GM18519 (cell line): ENCODE data around the gene SEC16B.
A peak's percentile ranks its signal among the peaks of the same experiment; 100 is the strongest.

Experiments used
- ATAC-seq: cut with Tn5 transposase; IDR thresholded peaks from one replicate; pipeline ENCODE4 v1.9.1; 2021; ENCODE audit warnings: mild to moderate bottlenecking, moderate library complexity; ENCODE audit not compliant: unreplicated experiment, low FRiP score

Gene SEC16B

GRCh38 chr1:177981200-177981599 lies 11.3 kb upstream of the SEC16B start:
- no peak for ATAC-seq

- no peak for ATAC-seq
Observed at GRCh38 chr1:177979272-177979671, 9.4 kb upstream of the SEC16B start.

- no peak for ATAC-seq
Observed at GRCh38 chr1:177978530-177978929, 8.7 kb upstream of the SEC16B start.

- no peak for ATAC-seq
Observed at GRCh38 chr1:177977141-177977540, 7.3 kb upstream of the SEC16B start.

- no peak for ATAC-seq
Observed at GRCh38 chr1:177976596-177976995, 6.7 kb upstream of the SEC16B start.

GRCh38 chr1:177975588-177976495 lies 6.0 kb upstream of the SEC16B start:
- ATAC-seq, result no peak

- ATAC-seq, result no peak
Observed at GRCh38 chr1:177973585-177973984, 3.7 kb upstream of the SEC16B start.

GRCh38 chr1:177969109-177969508 lies 749 bp downstream of the SEC16B start:
- no peak for ATAC-seq

- ATAC-seq, result no peak
Observed at GRCh38 chr1:177966199-177966598, 3.7 kb downstream of the SEC16B start.

GRCh38 chr1:177965293-177965692 lies 4.6 kb downstream of the SEC16B start:
- ATAC-seq, result no peak

- no peak for ATAC-seq
Observed at GRCh38 chr1:177964336-177964735, 5.5 kb downstream of the SEC16B start.

- ATAC-seq, result no peak
Observed at GRCh38 chr1:177960939-177961622, 8.8 kb downstream of the SEC16B start.

GRCh38 chr1:177959811-177960515 lies 9.9 kb downstream of the SEC16B start:
- no peak for ATAC-seq

- no peak for ATAC-seq
Observed at GRCh38 chr1:177958092-177958491, 11.8 kb downstream of the SEC16B start.

- no peak for ATAC-seq
Observed at GRCh38 chr1:177954076-177954475, 15.8 kb downstream of the SEC16B start.

- no peak for ATAC-seq
Observed at GRCh38 chr1:177953549-177953948, 16.3 kb downstream of the SEC16B start.

- no peak for ATAC-seq
Observed at GRCh38 chr1:177952691-177953090, 17.2 kb downstream of the SEC16B start.

- no peak for ATAC-seq
Observed at GRCh38 chr1:177952249-177952648, 17.6 kb downstream of the SEC16B start.

GRCh38 chr1:177950506-177950905 lies 19.4 kb downstream of the SEC16B start:
- no peak for ATAC-seq

GRCh38 chr1:177948336-177948972 lies 21.4 kb downstream of the SEC16B start:
- peak; percentile 64 for ATAC-seq

GRCh38 chr1:177947623-177948022 lies 22.2 kb downstream of the SEC16B start:
- no peak for ATAC-seq
